ENCODE measurements around the gene SUCLA2. TPM values are rescaled to one million over a fixed set of nuclear protein-coding genes. Genes with fewer than 3 reads are reported as not detected.

Gene SUCLA2
- total RNA-seq, 1 experiment from 2014 or later = 39.1 TPM

DNA sequence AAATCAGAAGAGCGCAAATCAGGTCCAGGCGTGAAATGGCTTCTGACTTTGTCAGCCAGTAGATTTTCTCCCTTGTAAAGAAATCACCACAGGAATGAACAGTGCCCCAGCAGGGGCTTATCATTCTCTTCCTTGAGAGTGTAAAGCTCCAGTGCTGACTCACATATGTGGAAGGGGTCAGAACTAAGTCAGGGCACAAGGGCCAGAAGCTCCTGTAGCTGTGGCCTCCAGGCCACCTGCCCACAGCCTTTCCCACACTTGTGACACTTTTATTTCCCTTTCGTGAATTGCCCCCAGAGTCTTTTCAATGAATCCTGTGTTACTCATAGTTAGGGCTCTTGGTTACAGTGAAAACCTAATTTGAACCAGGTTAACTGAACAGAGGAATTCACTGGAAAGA, 99.6 kb downstream of the SUCLA2 start:
- no peak for TF ChIP-seq CTCF (IDR thresholded peaks at IDR 0.05 in 2 of 3, conservative IDR thresholded peaks at IDR 0.05 in 1 of 3; ENCODE audit: borderline replicate concordance in 1 of 3, insufficient read depth in 1 of 3, low read depth in 2 of 3, low read length in 2 of 3)
- ChIA-PET RAD21 (ENCODE audit: low non-redundant PET in 1 of 2, low total read pairs in 2 of 2, uncharacterized antibody in 2 of 2, unreplicated experiment in 2 of 2) (no interaction called here), POLR2A (no interaction called here), CTCF (no interaction called here)
- H3K4me3 ChIP-seq (replicated peaks in 1 of 2; ENCODE audit: low read depth in 1 of 2, low read length in 2 of 2) = no peak overlapping the region
- intact Hi-C loops (cut with micrococcal nuclease) = no loop called here
- H3K36me3 ChIP-seq (ENCODE audit: control insufficient read depth in 1 of 2, insufficient read depth in 2 of 2, low read length in 2 of 2) = no peaks in the 10 kb centered on the region
- H3K4me2 ChIP-seq (ENCODE audit: low read length) = no peak overlapping the region
- H3K4me1 ChIP-seq (ENCODE audit: control insufficient read depth in 1 of 2, insufficient read depth in 2 of 2, low read length in 2 of 2) = peaks cover 9 to 12% of the 10 kb centered on the region in 2 experiments
- H3K9me3 ChIP-seq (ENCODE audit: control insufficient read depth in 1 of 2, insufficient read depth in 1 of 2, low read depth in 1 of 2, low read length in 2 of 2) = no peaks in the 10 kb centered on the region
- no peak for ATAC-seq
- no peak overlapping the region for H2AFZ ChIP-seq (ENCODE audit: low read depth, low read length, poor library complexity, severe bottlenecking)
- H3K79me2 ChIP-seq (ENCODE audit: insufficient read depth, low read length) = no peaks in the 10 kb centered on the region
- no peak overlapping the region for H3K9ac ChIP-seq (ENCODE audit: low read length)
- no peaks in the 10 kb centered on the region for H3K9me2 ChIP-seq (ENCODE audit: insufficient read depth)
- H3K27ac ChIP-seq (ENCODE audit: low read depth, low read length) = no peak overlapping the region
- DNase-seq (ENCODE audit: low read depth, low spot score) = no peak
- H4K20me1 ChIP-seq (ENCODE audit: insufficient read depth) = no peaks in the 10 kb centered on the region
- BruUV-seq (replicated peaks) = no TSS peak
- H3K27me3 ChIP-seq (ENCODE audit: insufficient read depth, low read length) = no peaks in the 10 kb centered on the region

DNA sequence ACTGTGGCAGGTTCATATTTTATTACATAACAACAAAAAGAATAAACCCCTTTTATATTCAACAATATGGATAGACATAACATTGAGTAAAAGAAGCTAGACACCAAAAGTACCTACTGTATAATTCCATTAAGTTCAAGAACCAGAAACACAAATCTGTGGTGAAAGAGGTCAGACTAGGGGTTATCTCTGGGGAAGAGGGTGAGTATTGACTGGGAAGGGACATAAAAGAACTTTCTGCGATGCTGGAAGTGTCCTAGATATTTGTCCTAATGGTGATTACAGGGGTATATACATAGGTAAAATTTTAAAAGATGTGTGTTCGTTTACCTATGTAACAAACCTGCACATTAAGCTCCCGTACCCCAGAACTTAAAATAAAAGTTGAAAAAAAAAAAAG, 103.0 kb downstream of the SUCLA2 start:
- H3K4me2 ChIP-seq (ENCODE audit: low read length) = peak overlapping the region; percentile 31; the same call in 1 of the 2 replicates
- H3K36me3 ChIP-seq (ENCODE audit: control insufficient read depth in 1 of 2, insufficient read depth in 2 of 2, low read length in 2 of 2) = no peaks in the 10 kb centered on the region
- H3K4me3 ChIP-seq (replicated peaks in 1 of 2; ENCODE audit: low read depth in 1 of 2, low read length in 2 of 2) = no peak overlapping the region
- no peaks in the 10 kb centered on the region for H3K9me2 ChIP-seq (ENCODE audit: insufficient read depth)
- no peak overlapping the region for H3K27ac ChIP-seq (ENCODE audit: low read depth, low read length)
- POLR2A ChIA-PET = no interaction called here
- CTCF ChIA-PET = no interaction called here
- RAD21 ChIA-PET (ENCODE audit: low non-redundant PET in 1 of 2, low total read pairs in 2 of 2, uncharacterized antibody in 2 of 2, unreplicated experiment in 2 of 2) = no interaction called here
- no TSS peak for BruUV-seq (replicated peaks)
- H4K20me1 ChIP-seq (ENCODE audit: insufficient read depth) = no peaks in the 10 kb centered on the region
- no peaks in the 10 kb centered on the region for H3K9me3 ChIP-seq (ENCODE audit: control insufficient read depth in 1 of 2, insufficient read depth in 1 of 2, low read depth in 1 of 2, low read length in 2 of 2)
- no peaks in the 10 kb centered on the region for H3K79me2 ChIP-seq (ENCODE audit: insufficient read depth, low read length)
- H3K27me3 ChIP-seq (ENCODE audit: insufficient read depth, low read length) = no peaks in the 10 kb centered on the region
- ATAC-seq (no peak), DNase-seq (ENCODE audit: low read depth, low spot score) (no peak)
- intact Hi-C loops (cut with micrococcal nuclease) = no loop called here
- peaks cover 9 to 12% of the 10 kb centered on the region in 2 experiments for H3K4me1 ChIP-seq (ENCODE audit: control insufficient read depth in 1 of 2, insufficient read depth in 2 of 2, low read length in 2 of 2)
- H3K9ac ChIP-seq (ENCODE audit: low read length) = no peak overlapping the region
- H2AFZ ChIP-seq (ENCODE audit: low read depth, low read length, poor library complexity, severe bottlenecking) = no peak overlapping the region
- TF ChIP-seq POLR2AphosphoS5 (IDR thresholded peaks at IDR 0.05; ENCODE audit: low read depth, low read length) = no peak
- no peak for TF ChIP-seq RAD21 (IDR thresholded peaks at IDR 0.05; ENCODE audit: low read depth)
- no peak for TF ChIP-seq MAX (IDR thresholded peaks at IDR 0.05)
- TF ChIP-seq, protein P1, sequence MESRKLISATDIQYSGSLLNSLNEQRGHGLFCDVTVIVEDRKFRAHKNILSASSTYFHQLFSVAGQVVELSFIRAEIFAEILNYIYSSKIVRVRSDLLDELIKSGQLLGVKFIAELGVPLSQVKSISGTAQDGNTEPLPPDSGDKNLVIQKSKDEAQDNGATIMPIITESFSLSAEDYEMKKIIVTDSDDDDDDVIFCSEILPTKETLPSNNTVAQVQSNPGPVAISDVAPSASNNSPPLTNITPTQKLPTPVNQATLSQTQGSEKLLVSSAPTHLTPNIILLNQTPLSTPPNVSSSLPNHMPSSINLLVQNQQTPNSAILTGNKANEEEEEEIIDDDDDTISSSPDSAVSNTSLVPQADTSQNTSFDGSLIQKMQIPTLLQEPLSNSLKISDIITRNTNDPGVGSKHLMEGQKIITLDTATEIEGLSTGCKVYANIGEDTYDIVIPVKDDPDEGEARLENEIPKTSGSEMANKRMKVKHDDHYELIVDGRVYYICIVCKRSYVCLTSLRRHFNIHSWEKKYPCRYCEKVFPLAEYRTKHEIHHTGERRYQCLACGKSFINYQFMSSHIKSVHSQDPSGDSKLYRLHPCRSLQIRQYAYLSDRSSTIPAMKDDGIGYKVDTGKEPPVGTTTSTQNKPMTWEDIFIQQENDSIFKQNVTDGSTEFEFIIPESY (IDR thresholded peaks at IDR 0.05; ENCODE audit: extremely low read depth, insufficient replicate concordance, low read length) = no peak
- no peak for TF ChIP-seq CEBPB (IDR thresholded peaks at IDR 0.05; ENCODE audit: low read depth)
- TF ChIP-seq POLR2A (IDR thresholded peaks at IDR 0.05; ENCODE audit: borderline replicate concordance, extremely low read depth, insufficient read depth, insufficient read length) = no peak
- no peak for TF ChIP-seq JUND (IDR thresholded peaks at IDR 0.05)
- TF ChIP-seq TCF7L2 (IDR thresholded peaks at IDR 0.05; ENCODE audit: borderline replicate concordance, extremely low read depth, insufficient read depth, insufficient read length) = no peak
- no peak for TF ChIP-seq EZH2phosphoT487 (IDR thresholded peaks at IDR 0.05; ENCODE audit: borderline replicate concordance)
- TF ChIP-seq YY1 (IDR thresholded peaks at IDR 0.05; ENCODE audit: extremely low read depth, insufficient replicate concordance, low read depth, low read length) = no peak
- TF ChIP-seq, protein P2, sequence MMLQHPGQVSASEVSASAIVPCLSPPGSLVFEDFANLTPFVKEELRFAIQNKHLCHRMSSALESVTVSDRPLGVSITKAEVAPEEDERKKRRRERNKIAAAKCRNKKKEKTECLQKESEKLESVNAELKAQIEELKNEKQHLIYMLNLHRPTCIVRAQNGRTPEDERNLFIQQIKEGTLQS (IDR thresholded peaks at IDR 0.05) = no peak
- no peak for TF ChIP-seq ZNF274 (IDR thresholded peaks at IDR 0.05; ENCODE audit: low read depth, low read length)
- TF ChIP-seq CTCF (IDR thresholded peaks at IDR 0.05 in 2 of 3, conservative IDR thresholded peaks at IDR 0.05 in 1 of 3; ENCODE audit: borderline replicate concordance in 1 of 3, insufficient read depth in 1 of 3, low read depth in 2 of 3, low read length in 2 of 3) = no peak
